ENCODE measurements around the gene SIRT7. TPM values are rescaled to one million over a fixed set of nuclear protein-coding genes. Genes with fewer than 3 reads are reported as not detected.

Gene SIRT7
- total RNA-seq, 1 donor from 2014 or later: 30.2 TPM

DNA sequence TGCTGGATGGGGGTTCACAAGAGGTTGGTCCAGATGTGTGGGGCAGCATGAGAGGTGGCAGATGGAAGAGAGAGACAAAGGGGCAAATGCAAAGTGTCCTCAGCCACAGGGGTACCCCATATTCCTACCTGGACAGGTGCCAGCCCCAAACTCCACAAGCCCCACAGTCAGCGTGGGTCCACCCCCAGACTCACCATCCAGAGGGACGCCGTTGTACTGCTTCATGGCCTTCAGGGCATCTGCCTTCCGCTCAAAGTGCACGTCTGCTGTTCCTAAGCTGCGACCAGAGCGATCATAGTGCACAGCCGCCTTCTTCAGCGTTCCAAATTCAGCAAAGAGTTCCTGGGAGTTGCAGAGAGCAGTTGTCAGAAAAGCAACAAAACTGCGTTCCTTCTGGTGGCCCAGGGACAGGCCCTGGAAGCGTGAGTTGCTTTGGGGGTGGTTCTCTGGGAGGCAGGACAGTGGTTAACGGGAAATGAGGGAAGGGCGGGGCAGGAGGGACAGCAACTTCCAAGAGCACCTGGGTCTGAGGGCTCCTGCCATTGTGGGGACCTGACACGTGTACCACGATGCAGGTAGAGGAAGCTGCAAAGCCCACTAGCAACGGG is 28.9 kb downstream of the SIRT7 start:
- TF ChIP-seq EZH2 (IDR thresholded peaks at IDR 0.05; ENCODE audit: insufficient read depth, low read length): no peak
- TF ChIP-seq, protein P1, sequence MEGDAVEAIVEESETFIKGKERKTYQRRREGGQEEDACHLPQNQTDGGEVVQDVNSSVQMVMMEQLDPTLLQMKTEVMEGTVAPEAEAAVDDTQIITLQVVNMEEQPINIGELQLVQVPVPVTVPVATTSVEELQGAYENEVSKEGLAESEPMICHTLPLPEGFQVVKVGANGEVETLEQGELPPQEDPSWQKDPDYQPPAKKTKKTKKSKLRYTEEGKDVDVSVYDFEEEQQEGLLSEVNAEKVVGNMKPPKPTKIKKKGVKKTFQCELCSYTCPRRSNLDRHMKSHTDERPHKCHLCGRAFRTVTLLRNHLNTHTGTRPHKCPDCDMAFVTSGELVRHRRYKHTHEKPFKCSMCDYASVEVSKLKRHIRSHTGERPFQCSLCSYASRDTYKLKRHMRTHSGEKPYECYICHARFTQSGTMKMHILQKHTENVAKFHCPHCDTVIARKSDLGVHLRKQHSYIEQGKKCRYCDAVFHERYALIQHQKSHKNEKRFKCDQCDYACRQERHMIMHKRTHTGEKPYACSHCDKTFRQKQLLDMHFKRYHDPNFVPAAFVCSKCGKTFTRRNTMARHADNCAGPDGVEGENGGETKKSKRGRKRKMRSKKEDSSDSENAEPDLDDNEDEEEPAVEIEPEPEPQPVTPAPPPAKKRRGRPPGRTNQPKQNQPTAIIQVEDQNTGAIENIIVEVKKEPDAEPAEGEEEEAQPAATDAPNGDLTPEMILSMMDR (IDR thresholded peaks at IDR 0.05; ENCODE audit: insufficient read depth, low read depth, low read length): no peak
- Histone ChIP-seq H3K27ac (ENCODE audit: low read depth, low read length) (no peak overlapping the region), H3K9ac (ENCODE audit: low read length) (peak overlapping the region; percentile 97), H2AFZ (ENCODE audit: low read depth, low read length) (no peak overlapping the region), H3K36me3 (ENCODE audit: insufficient read depth, low read length) (peaks cover 33% of the 10 kb centered on the region), H3K4me2 (ENCODE audit: low read length) (no peak overlapping the region), H3K9me3 (ENCODE audit: insufficient read depth, low read depth, low read length) (no peaks in the 10 kb centered on the region), H3K79me2 (ENCODE audit: insufficient read depth, low read length) (peaks cover 86% of the 10 kb centered on the region), H3K4me3 (ENCODE audit: insufficient read depth, low read depth, low read length) (no peak overlapping the region), H3K4me1 (ENCODE audit: insufficient read depth, low read length) (peaks cover 37% of the 10 kb centered on the region), H3K27me3 (ENCODE audit: insufficient read depth, low read length) (no peaks in the 10 kb centered on the region), H4K20me1 (ENCODE audit: insufficient read depth, low read length) (peaks cover 62% of the 10 kb centered on the region)
- no peaks in the 10 kb centered on the region for H3K27me3 Mint-ChIP-seq (ENCODE audit: low read depth, unreplicated experiment)
- no peak for DNase-seq (ENCODE audit: low read depth)
- peaks cover 19% of the 10 kb centered on the region for H3K36me3 Mint-ChIP-seq (ENCODE audit: low read depth, unreplicated experiment)
- no peaks in the 10 kb centered on the region for H3K9me3 Mint-ChIP-seq (ENCODE audit: unreplicated experiment)
- peak overlapping the region; percentile 47 for H3K27ac Mint-ChIP-seq (ENCODE audit: unreplicated experiment)
- H3K4me3 Mint-ChIP-seq (ENCODE audit: unreplicated experiment): peak overlapping the region; percentile 71
- H3K4me1 Mint-ChIP-seq (ENCODE audit: low read depth, unreplicated experiment): peaks cover 31% of the 10 kb centered on the region
- FAIRE-seq: no peak

DNA sequence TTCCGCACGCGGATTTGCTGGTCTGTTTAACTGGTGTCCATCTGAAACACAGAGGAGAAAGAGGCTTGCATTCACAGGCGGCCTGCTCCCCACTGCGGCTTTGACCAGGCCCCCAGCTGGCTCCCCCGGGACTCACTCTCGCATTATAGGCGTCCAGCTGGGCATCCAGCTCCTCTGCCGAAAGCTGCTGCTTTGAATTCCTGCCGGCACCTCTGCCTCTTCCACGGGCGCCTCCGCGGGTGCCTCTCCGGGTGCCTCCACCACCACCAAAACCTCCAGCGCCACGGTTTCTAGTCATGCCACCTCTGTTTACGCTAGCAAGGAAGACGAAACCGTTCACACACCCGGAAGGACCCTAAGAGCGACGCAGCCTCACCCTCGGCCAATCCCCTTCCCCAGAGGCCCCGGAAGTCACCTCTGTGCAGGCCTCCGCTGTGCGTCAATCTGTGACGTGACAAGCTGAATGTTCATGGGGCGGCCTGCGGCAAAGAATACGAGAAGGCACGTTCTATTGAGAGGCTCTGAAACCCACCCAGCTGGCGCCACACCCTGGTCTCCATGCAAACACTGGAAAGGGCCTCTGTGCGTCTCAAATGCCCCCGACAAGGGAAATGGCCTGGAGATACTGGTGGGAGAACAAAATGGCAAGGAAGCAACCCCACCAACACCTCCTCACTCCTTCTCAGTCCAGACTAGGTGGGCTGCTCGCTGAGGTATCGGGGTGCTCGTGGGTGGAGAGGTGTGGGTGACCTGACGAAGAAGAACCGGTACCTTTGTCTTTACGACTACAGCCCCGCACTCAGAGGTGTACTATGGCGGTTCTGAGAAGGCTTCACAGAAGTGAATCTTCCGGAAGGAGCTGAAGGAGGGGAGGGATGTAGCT is 29.6 kb downstream of the SIRT7 start:
- Histone ChIP-seq H3K27ac (ENCODE audit: low read depth, low read length) (no peak overlapping the region), H3K27me3 (ENCODE audit: insufficient read depth, low read length) (no peaks in the 10 kb centered on the region), H3K4me3 (ENCODE audit: insufficient read depth, low read depth, low read length) (no peak overlapping the region), H3K36me3 (ENCODE audit: insufficient read depth, low read length) (peaks cover 33% of the 10 kb centered on the region), H3K4me1 (ENCODE audit: insufficient read depth, low read length) (peaks cover 37% of the 10 kb centered on the region), H3K9me3 (ENCODE audit: insufficient read depth, low read depth, low read length) (no peaks in the 10 kb centered on the region), H2AFZ (ENCODE audit: low read depth, low read length) (no peak overlapping the region), H4K20me1 (ENCODE audit: insufficient read depth, low read length) (peaks cover 65% of the 10 kb centered on the region), H3K9ac (ENCODE audit: low read length) (no peak overlapping the region), H3K4me2 (ENCODE audit: low read length) (no peak overlapping the region), H3K79me2 (ENCODE audit: insufficient read depth, low read length) (peaks cover 83% of the 10 kb centered on the region)
- no peak for FAIRE-seq
- Mint-ChIP-seq H3K27me3 (ENCODE audit: low read depth, unreplicated experiment) (no peaks in the 10 kb centered on the region), H3K9me3 (ENCODE audit: unreplicated experiment) (no peaks in the 10 kb centered on the region), H3K36me3 (ENCODE audit: low read depth, unreplicated experiment) (peaks cover 19% of the 10 kb centered on the region), H3K4me3 (ENCODE audit: unreplicated experiment) (peak overlapping the region; percentile 64), H3K4me1 (ENCODE audit: low read depth, unreplicated experiment) (peaks cover 31% of the 10 kb centered on the region), H3K27ac (ENCODE audit: unreplicated experiment) (no peak overlapping the region)
- TF ChIP-seq, protein P1 (IDR thresholded peaks at IDR 0.05; ENCODE audit: insufficient read depth, low read depth, low read length): no peak
- TF ChIP-seq EZH2 (IDR thresholded peaks at IDR 0.05; ENCODE audit: insufficient read depth, low read length): no peak
- DNase-seq (ENCODE audit: low read depth): no peak
